ENCODE measurements around the gene CEP152.

- TF ChIP-seq POLR2A (IDR thresholded peaks at IDR 0.05; ENCODE audit: low read length): no peak
- TF ChIP-seq GATA1 (IDR thresholded peaks at IDR 0.05; ENCODE audit: low read depth, low read length): no peak
Measured at GRCh38 chr15:48802867-48803266, 8.0 kb downstream of the CEP152 start.

Measured in erythroblast (primary cell).